ENCODE measurements around the gene SESN1. TPM values are rescaled to one million over a fixed set of nuclear protein-coding genes. Genes with fewer than 3 reads are reported as not detected.

Gene SESN1
- total RNA-seq, 2 donors from 2014 or later, result 26.2 to 63.1 TPM

- no peaks in the 10 kb centered on the region for H3K27me3 ChIP-seq (replicated peaks; ENCODE audit: insufficient read depth)
- no peaks in the 10 kb centered on the region for H3K9me3 ChIP-seq
- H3K27ac ChIP-seq, result no peak overlapping the region
- ATAC-seq (ENCODE audit: insufficient number of reproducible peaks, low FRiP score, low read depth), result no peak
- no peak overlapping the region for H3K4me3 ChIP-seq
- DNase-seq (ENCODE audit: low spot score), result no peak
- TF ChIP-seq CTCF (IDR thresholded peaks at IDR 0.05), result no peak
- H3K36me3 ChIP-seq, result no peaks in the 10 kb centered on the region
- peaks cover 0 to 10% of the 10 kb centered on the region in 2 donors for H3K4me1 ChIP-seq (ENCODE audit: control insufficient read depth in 1 of 2, low read depth in 2 of 2)
Measured at GRCh38 chr6:108966855-108967755, 127.5 kb downstream of the SESN1 start.

GRCh38 chr6:108966251-108966650 lies 128.4 kb downstream of the SESN1 start:
- no peak overlapping the region for H3K27ac ChIP-seq
- no peak for TF ChIP-seq CTCF (IDR thresholded peaks at IDR 0.05)
- H3K4me1 ChIP-seq (ENCODE audit: control insufficient read depth in 1 of 2, low read depth in 2 of 2), result peaks cover 0 to 1% of the 10 kb centered on the region in 2 donors
- H3K36me3 ChIP-seq, result no peaks in the 10 kb centered on the region
- ATAC-seq (ENCODE audit: insufficient number of reproducible peaks, low FRiP score, low read depth) (no peak), DNase-seq (ENCODE audit: low spot score) (no peak)
- no peaks in the 10 kb centered on the region for H3K27me3 ChIP-seq (replicated peaks; ENCODE audit: insufficient read depth)
- H3K4me3 ChIP-seq, result no peak overlapping the region
- H3K9me3 ChIP-seq, result no peaks in the 10 kb centered on the region

GRCh38 chr6:108961985-108962384 lies 132.7 kb downstream of the SESN1 start:
- H3K4me3 ChIP-seq, result no peak overlapping the region
- no peaks in the 10 kb centered on the region for H3K27me3 ChIP-seq (replicated peaks; ENCODE audit: insufficient read depth)
- H3K9me3 ChIP-seq, result no peaks in the 10 kb centered on the region
- no peak for DNase-seq (ENCODE audit: low spot score)
- no peak for ATAC-seq (ENCODE audit: insufficient number of reproducible peaks, low FRiP score, low read depth)
- no peak overlapping the region for H3K27ac ChIP-seq
- no peak for TF ChIP-seq CTCF (IDR thresholded peaks at IDR 0.05)
- no peaks in the 10 kb centered on the region for H3K4me1 ChIP-seq (ENCODE audit: control insufficient read depth in 1 of 2, low read depth in 2 of 2)
- H3K36me3 ChIP-seq, result no peaks in the 10 kb centered on the region

GRCh38 chr6:108961077-108961476 lies 133.6 kb downstream of the SESN1 start:
- no peaks in the 10 kb centered on the region for H3K27me3 ChIP-seq (replicated peaks; ENCODE audit: insufficient read depth)
- TF ChIP-seq CTCF (IDR thresholded peaks at IDR 0.05), result no peak
- no peaks in the 10 kb centered on the region for H3K9me3 ChIP-seq
- no peak overlapping the region for H3K4me3 ChIP-seq
- H3K27ac ChIP-seq, result peak overlapping the region in 1 of 2 donors; percentile 9
- H3K36me3 ChIP-seq, result no peaks in the 10 kb centered on the region
- ATAC-seq (ENCODE audit: insufficient number of reproducible peaks, low FRiP score, low read depth), result no peak
- no peak for DNase-seq (ENCODE audit: low spot score)
- H3K4me1 ChIP-seq (ENCODE audit: control insufficient read depth in 1 of 2, low read depth in 2 of 2), result no peaks in the 10 kb centered on the region

- H3K27ac ChIP-seq, result peak overlapping the region in 1 of 2 donors; percentile 9
- no peak for TF ChIP-seq CTCF (IDR thresholded peaks at IDR 0.05)
- no peaks in the 10 kb centered on the region for H3K9me3 ChIP-seq
- ATAC-seq (ENCODE audit: insufficient number of reproducible peaks, low FRiP score, low read depth) (no peak), DNase-seq (ENCODE audit: low spot score) (no peak)
- H3K36me3 ChIP-seq, result no peaks in the 10 kb centered on the region
- H3K4me1 ChIP-seq (ENCODE audit: control insufficient read depth in 1 of 2, low read depth in 2 of 2), result no peaks in the 10 kb centered on the region
- H3K4me3 ChIP-seq, result no peak overlapping the region
- no peaks in the 10 kb centered on the region for H3K27me3 ChIP-seq (replicated peaks; ENCODE audit: insufficient read depth)
Measured at GRCh38 chr6:108960601-108961000, 134.0 kb downstream of the SESN1 start.
